AG09319 (cell line): Measurements from ENCODE around the gene MPP7.

Experiments used
- DNase-seq: peaks from one replicate; pipeline ENCODE4 v3.0.0-alpha.2; 2010; ENCODE audit warnings: low read depth; ENCODE audit errors: extremely low read depth
- TF ChIP-seq, protein P1 (sequence below): IDR thresholded peaks from 2 replicates; pipeline ENCODE4 v1.5.1; 2011; ENCODE audit warnings: low read depth, mild to moderate bottlenecking, inconsistent platforms, low read length, moderate library complexity

Gene MPP7

DNA sequence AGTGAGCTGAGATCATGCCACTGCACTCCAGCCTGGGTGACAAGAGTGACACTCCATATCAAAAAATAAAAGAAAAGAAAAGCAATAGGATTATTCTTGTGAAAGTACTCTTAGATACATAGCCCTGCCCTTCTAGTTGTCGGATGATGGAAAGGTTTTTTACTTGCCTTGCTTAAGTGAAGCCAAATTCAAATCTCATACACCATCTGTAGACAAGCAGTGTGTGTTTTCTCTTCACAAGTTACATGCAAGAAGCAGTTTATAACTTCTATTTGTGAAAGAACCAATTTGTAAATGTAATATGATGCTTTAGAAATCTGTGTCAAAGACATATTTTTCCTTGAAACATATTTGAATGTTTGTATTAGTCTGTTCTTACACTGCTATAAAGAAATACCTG is 15.8 kb upstream of the MPP7 start:
- DNase-seq = no peak
- TF ChIP-seq, protein P1, sequence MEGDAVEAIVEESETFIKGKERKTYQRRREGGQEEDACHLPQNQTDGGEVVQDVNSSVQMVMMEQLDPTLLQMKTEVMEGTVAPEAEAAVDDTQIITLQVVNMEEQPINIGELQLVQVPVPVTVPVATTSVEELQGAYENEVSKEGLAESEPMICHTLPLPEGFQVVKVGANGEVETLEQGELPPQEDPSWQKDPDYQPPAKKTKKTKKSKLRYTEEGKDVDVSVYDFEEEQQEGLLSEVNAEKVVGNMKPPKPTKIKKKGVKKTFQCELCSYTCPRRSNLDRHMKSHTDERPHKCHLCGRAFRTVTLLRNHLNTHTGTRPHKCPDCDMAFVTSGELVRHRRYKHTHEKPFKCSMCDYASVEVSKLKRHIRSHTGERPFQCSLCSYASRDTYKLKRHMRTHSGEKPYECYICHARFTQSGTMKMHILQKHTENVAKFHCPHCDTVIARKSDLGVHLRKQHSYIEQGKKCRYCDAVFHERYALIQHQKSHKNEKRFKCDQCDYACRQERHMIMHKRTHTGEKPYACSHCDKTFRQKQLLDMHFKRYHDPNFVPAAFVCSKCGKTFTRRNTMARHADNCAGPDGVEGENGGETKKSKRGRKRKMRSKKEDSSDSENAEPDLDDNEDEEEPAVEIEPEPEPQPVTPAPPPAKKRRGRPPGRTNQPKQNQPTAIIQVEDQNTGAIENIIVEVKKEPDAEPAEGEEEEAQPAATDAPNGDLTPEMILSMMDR = no peak

DNA sequence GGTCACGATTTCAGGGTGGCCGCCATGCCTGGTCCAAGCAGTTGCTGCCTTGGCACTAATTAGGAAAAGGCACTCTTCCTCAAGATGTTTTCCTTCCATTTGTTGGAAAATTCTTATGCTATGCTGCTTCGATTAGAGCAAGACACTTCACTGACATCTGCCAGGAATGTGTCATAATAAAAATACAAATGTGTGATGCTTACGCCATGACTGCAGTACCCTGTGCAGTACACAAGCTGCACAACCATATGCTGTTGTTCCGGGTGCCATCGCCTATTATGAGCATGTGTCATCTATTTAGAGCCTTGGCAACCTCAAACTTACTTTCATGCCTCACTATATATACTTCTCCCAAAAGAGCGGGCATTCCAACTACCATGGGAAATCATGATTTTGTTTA is 14.9 kb upstream of the MPP7 start:
- no peak for DNase-seq
- TF ChIP-seq, protein P1 = no peak

DNA sequence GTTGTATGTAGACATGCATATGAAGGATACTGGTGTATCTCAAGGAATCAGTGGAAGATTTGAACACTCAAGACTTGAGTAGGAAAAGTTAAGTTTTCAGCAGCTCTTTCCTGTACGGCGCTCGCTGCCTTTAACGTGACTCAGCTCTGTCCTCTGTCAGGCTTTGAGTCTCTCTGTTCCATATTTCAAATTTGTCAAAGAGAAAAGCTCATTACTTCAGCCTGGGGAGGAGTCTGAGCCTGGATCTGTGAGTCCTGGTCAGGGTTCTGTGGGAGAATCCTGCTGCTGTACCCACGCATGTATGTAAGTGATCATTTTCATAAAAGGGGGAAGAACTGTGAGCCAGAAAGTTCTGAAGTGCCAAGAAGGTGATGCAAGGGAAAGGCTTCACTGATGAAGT is 13.8 kb upstream of the MPP7 start:
- TF ChIP-seq, protein P1 = no peak
- DNase-seq = no peak

DNA sequence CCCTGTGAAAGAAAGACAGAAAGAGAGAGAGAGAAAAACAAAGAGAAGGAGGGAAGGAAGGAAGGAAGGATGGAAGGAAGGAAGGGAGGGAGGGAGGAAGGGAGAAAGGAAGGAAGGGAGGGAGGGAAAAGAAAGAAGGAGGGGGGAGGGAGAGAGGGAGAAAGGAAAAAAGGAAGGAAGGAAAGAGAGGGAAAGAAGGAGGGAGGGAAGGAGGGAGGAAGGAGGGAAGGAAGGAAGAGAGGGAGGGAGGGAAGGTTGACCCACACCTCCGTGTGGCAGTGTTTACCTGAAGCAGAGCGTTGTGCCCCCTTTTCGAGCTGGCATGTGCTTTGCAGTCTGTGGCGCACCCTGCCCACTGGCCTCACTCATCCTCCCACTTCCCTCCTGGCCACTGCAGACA is 12.3 kb upstream of the MPP7 start:
- TF ChIP-seq, protein P1 = no peak
- DNase-seq = no peak

DNA sequence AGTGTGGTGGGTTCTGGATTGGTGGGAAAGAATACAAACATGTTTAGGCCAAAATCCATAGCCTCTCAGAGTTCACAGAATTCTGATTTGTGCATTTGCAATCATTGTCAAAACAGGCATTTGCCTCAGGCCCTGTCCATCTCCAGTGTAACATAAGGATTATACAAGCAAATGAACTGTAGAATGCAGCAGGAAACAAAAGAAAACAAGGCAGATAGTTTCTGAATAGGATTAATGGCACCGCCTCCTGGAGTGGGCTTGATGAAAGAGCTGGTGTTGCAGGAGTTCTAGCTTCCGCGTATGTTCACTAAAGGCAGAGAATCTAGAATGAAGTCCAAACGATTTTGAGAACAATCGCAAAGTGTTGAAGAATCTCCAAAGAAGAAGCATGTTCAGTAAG is 11.3 kb upstream of the MPP7 start:
- no peak for DNase-seq
- TF ChIP-seq, protein P1 = no peak

DNA sequence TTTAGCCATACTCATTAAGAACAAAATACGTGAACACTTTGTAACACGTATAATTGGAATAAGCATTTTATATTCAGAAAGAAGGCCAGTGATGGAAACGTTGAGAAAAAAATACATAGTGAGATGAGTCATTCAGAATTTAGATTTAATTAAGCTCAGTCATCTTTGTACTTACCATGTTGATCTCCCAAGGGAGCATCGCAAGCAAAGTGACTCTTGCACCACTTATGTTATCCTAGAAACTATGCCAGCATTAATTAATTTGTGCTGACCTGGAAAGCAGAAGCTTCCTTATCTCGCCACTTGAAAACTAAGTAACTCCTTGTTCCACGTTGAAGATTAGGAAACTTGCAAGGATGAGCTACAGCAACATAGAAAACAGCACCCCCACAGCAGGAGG is 9.7 kb upstream of the MPP7 start:
- DNase-seq = no peak
- TF ChIP-seq, protein P1 = no peak

DNA sequence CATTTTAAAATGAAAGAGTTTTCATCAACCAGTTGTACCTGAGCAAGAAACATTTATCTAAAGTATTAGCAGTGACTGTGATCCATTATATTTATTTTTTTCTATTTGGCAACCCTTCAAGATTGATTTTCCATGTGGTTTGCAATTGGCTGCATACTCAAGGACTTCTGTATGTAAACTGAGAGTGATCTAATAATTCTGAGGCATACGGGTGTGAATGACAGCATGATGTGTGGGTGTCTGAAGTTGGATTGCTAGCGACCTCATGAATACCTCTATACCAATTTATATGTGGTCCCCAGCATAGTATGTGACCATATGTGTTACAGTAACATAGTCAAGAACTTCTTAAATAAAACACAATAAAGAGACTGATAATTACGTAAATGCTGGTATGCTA is 8.2 kb upstream of the MPP7 start:
- TF ChIP-seq, protein P1 = no peak
- no peak for DNase-seq

DNA sequence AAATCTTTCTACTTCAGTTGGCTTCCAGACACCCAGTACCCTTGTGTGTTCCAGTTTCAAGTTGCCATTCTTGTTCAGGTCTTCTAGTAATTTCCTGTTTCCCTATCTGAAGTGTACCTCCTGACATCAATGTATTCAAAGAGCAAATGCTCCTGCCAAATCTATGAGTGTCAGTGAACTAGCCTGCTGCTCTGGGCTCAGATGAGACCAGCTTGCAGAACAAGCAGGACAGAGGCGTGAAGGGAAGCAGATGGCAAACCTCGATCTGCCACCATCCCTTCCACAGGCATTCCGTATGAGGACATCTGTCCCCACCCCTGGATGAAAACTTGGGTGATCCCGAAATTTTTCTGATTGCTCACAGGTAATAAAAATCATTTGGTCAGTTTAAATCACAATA is 4.4 kb upstream of the MPP7 start:
- TF ChIP-seq, protein P1 = no peak

More for the DNA sequence above, 4.4 kb upstream of the MPP7 start:
- no peak for DNase-seq
